ENCODE measurements around the gene CLDN3.

Gene CLDN3, protein sequence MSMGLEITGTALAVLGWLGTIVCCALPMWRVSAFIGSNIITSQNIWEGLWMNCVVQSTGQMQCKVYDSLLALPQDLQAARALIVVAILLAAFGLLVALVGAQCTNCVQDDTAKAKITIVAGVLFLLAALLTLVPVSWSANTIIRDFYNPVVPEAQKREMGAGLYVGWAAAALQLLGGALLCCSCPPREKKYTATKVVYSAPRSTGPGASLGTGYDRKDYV
- total RNA-seq: 0 reads per million in 3 donors

GRCh38 chr7:73770002-73770859 lies at the start of gene CLDN3:
Gene CLDN3, minus strand, starts transcription at chr7:73770270. Its CDS starts 221 bp downstream, at chr7:73770049.
- H3K27ac ChIP-seq (ENCODE audit: insufficient read depth, low read length, poor library complexity, severe bottlenecking): no peak within 1 kb of the TSS
- peak within 1 kb of the TSS; percentile 15 for H3K4me3 ChIP-seq (ENCODE audit: insufficient read depth, low read depth, low read length, poor library complexity, severe bottlenecking)
- no peaks in the 10 kb centered on the region for H3K9me3 ChIP-seq (ENCODE audit: control insufficient read depth, low read length)
- no peaks in the 10 kb centered on the region for H3K36me3 ChIP-seq (ENCODE audit: control insufficient read depth, insufficient read depth, low read length)
- peaks cover 7% of the 10 kb centered on the region for H3K4me1 ChIP-seq (ENCODE audit: control insufficient read depth, insufficient read depth, low read length, poor library complexity, severe bottlenecking)
- H3K27me3 ChIP-seq (replicated peaks; ENCODE audit: control insufficient read depth, insufficient read depth, low read length, poor library complexity, severe bottlenecking): peaks cover 22% of the 10 kb centered on the region
- DNase-seq: no peak

DNA sequence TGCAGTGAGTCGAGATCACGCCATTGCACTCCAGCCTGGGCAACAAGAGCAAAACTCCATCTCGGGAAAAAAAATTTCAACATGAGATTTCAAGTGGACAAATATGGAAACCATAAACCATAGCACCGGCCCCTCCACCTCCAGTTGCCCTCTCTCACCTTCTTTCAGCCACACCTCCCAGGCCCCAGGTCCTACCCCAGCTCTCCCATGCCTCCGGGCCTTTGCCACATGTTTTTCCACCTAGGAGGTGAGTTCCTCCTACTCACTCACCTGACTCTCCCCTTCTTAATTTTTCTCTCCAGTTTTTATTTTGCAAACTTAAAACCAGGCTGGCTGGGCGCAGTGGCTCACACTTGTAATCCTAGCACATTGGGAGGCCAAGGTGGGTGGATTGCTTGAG lies 47.1 kb upstream of the CLDN3 start:
- H3K27me3 ChIP-seq (replicated peaks; ENCODE audit: control insufficient read depth, insufficient read depth, low read length, poor library complexity, severe bottlenecking): no peaks in the 10 kb centered on the region
- H3K36me3 ChIP-seq (ENCODE audit: control insufficient read depth, insufficient read depth, low read length): no peaks in the 10 kb centered on the region
- no peak overlapping the region for H3K27ac ChIP-seq (ENCODE audit: insufficient read depth, low read length, poor library complexity, severe bottlenecking)
- peaks cover 5% of the 10 kb centered on the region for H3K9me3 ChIP-seq (ENCODE audit: control insufficient read depth, low read length)
- no peak overlapping the region for H3K4me3 ChIP-seq (ENCODE audit: insufficient read depth, low read depth, low read length, poor library complexity, severe bottlenecking)
- DNase-seq: no peak
- H3K4me1 ChIP-seq (ENCODE audit: control insufficient read depth, insufficient read depth, low read length, poor library complexity, severe bottlenecking): no peaks in the 10 kb centered on the region

DNA sequence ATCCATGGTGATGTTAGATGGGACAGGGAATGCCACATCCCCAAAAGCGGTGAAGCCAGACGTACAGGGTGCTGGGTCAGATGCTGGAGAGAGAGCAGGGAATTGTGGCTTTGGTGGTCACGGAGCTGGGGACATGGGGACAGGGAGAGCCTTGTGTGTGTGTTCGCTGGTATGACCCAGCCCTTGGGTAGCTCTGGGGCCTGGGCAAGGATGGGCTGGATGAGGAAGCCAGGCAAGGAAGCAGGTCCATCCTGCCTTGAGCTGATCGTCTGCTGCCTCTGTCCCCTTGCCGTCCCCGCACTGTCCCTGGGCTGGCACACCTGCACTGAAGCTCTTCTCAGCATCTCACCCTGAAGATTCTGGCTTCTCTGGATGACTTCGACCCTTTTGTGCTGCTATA lies 45.4 kb upstream of the CLDN3 start:
- H3K27me3 ChIP-seq (replicated peaks; ENCODE audit: control insufficient read depth, insufficient read depth, low read length, poor library complexity, severe bottlenecking): no peaks in the 10 kb centered on the region

DNA sequence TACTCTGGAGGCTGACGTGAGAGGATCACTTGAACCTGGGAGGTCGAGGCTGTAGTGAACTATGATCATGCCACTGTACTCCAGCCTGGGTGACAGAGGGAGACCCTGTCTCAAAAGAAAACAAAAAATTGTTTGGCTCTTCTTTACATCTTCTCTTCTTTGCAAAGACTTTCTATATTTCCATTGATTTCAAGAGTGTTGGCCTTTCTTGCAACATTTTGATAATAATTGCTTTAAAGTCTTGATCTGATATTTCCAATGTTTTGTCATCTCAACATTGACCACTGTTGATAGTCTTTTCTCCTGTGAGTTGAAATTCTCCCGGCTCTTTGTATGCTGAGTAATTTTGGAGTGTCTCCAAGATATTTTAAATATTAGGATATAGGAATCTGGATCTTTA lies 42.9 kb upstream of the CLDN3 start:
- Histone ChIP-seq H3K4me3 (ENCODE audit: insufficient read depth, low read depth, low read length, poor library complexity, severe bottlenecking) (no peak overlapping the region), H3K27me3 (replicated peaks; ENCODE audit: control insufficient read depth, insufficient read depth, low read length, poor library complexity, severe bottlenecking) (no peaks in the 10 kb centered on the region), H3K27ac (ENCODE audit: insufficient read depth, low read length, poor library complexity, severe bottlenecking) (no peak overlapping the region), H3K9me3 (ENCODE audit: control insufficient read depth, low read length) (peaks cover 5% of the 10 kb centered on the region), H3K36me3 (ENCODE audit: control insufficient read depth, insufficient read depth, low read length) (no peaks in the 10 kb centered on the region), H3K4me1 (ENCODE audit: control insufficient read depth, insufficient read depth, low read length, poor library complexity, severe bottlenecking) (no peaks in the 10 kb centered on the region)
- no peak for DNase-seq

More for the DNA sequence above, 45.4 kb upstream of the CLDN3 start:
- no peaks in the 10 kb centered on the region for H3K4me1 ChIP-seq (ENCODE audit: control insufficient read depth, insufficient read depth, low read length, poor library complexity, severe bottlenecking)
- no peak overlapping the region for H3K27ac ChIP-seq (ENCODE audit: insufficient read depth, low read length, poor library complexity, severe bottlenecking)
- no peak for DNase-seq
- no peak overlapping the region for H3K4me3 ChIP-seq (ENCODE audit: insufficient read depth, low read depth, low read length, poor library complexity, severe bottlenecking)
- H3K36me3 ChIP-seq (ENCODE audit: control insufficient read depth, insufficient read depth, low read length): no peaks in the 10 kb centered on the region
- H3K9me3 ChIP-seq (ENCODE audit: control insufficient read depth, low read length): peaks cover 5% of the 10 kb centered on the region

DNA sequence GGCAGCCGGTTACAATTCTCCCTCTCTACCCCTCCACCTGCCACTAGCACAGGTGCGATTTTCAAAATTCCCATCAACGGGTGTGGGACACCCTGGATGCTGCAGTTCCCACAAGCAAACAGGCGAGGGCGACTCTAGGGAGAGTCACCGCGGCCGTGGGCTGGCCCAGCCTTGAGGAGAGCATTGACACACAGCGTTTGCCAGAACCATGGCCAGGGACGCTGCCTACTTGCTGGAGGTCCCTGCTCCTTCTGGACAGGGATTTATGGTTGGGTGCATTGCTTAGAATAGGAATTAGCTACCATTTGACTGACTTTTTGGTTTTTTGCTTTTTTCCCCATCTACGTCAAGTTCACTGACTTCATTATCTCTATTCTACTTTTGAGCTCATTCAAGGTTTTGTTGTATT lies 41.7 kb upstream of the CLDN3 start:
- H3K27me3 ChIP-seq (replicated peaks; ENCODE audit: control insufficient read depth, insufficient read depth, low read length, poor library complexity, severe bottlenecking): no peaks in the 10 kb centered on the region
- peaks cover 5% of the 10 kb centered on the region for H3K9me3 ChIP-seq (ENCODE audit: control insufficient read depth, low read length)
- no peaks in the 10 kb centered on the region for H3K4me1 ChIP-seq (ENCODE audit: control insufficient read depth, insufficient read depth, low read length, poor library complexity, severe bottlenecking)
- H3K27ac ChIP-seq (ENCODE audit: insufficient read depth, low read length, poor library complexity, severe bottlenecking): no peak overlapping the region
- H3K36me3 ChIP-seq (ENCODE audit: control insufficient read depth, insufficient read depth, low read length): no peaks in the 10 kb centered on the region
- DNase-seq: peak; percentile 9 to 36 (median 9)
- H3K4me3 ChIP-seq (ENCODE audit: insufficient read depth, low read depth, low read length, poor library complexity, severe bottlenecking): no peak overlapping the region

DNA sequence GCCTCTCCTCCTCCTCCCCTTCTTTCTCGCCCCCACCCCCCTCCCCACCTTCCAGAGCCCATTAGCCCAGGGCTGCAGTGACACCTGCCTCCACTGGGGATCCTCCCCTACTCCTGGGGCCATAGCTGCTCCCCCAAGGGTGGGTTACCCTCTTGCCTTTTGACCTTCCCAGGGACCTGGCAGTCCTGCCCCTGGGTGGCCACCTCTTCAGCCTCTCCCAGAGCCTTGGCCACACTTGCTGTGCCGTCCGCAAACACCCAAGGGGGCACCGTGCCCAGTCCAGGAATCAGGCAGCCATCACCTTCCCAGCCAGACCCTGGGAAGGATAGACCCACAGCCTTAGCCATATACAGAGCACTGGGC lies 40.9 kb upstream of the CLDN3 start:
- Histone ChIP-seq H3K27me3 (replicated peaks; ENCODE audit: control insufficient read depth, insufficient read depth, low read length, poor library complexity, severe bottlenecking) (no peaks in the 10 kb centered on the region), H3K4me1 (ENCODE audit: control insufficient read depth, insufficient read depth, low read length, poor library complexity, severe bottlenecking) (no peaks in the 10 kb centered on the region), H3K27ac (ENCODE audit: insufficient read depth, low read length, poor library complexity, severe bottlenecking) (no peak overlapping the region), H3K9me3 (ENCODE audit: control insufficient read depth, low read length) (peaks cover 5% of the 10 kb centered on the region), H3K4me3 (ENCODE audit: insufficient read depth, low read depth, low read length, poor library complexity, severe bottlenecking) (no peak overlapping the region), H3K36me3 (ENCODE audit: control insufficient read depth, insufficient read depth, low read length) (no peaks in the 10 kb centered on the region)
- DNase-seq: no peak

GRCh38 chr7:73809467-73809951 lies 39.4 kb upstream of the CLDN3 start:
- Histone ChIP-seq H3K27me3 (replicated peaks; ENCODE audit: control insufficient read depth, insufficient read depth, low read length, poor library complexity, severe bottlenecking) (no peaks in the 10 kb centered on the region), H3K4me1 (ENCODE audit: control insufficient read depth, insufficient read depth, low read length, poor library complexity, severe bottlenecking) (no peaks in the 10 kb centered on the region), H3K36me3 (ENCODE audit: control insufficient read depth, insufficient read depth, low read length) (no peaks in the 10 kb centered on the region), H3K27ac (ENCODE audit: insufficient read depth, low read length, poor library complexity, severe bottlenecking) (no peak overlapping the region), H3K4me3 (ENCODE audit: insufficient read depth, low read depth, low read length, poor library complexity, severe bottlenecking) (no peak overlapping the region), H3K9me3 (ENCODE audit: control insufficient read depth, low read length) (peaks cover 5% of the 10 kb centered on the region)
- no peak for DNase-seq

DNA sequence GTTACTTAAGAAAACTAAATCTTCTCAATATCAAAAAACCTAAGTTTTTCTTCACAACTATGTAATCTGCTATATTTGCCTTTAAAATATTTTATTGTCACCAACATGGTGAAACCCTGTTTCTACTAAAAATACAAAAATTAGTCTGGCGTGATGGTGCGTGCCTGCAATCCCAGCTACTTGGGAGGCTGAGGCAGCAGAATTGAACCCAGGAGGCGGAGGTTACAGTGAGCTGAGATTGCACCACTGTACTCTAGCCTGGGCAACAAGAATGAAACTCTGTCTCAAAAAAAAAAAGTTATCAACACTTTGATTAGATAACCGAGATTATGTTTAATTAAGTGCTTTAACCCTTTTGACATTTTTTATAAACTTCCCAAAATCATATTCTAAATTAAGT lies 32.4 kb upstream of the CLDN3 start:
- no peak for DNase-seq
- Histone ChIP-seq H3K4me3 (ENCODE audit: insufficient read depth, low read depth, low read length, poor library complexity, severe bottlenecking) (no peak overlapping the region), H3K36me3 (ENCODE audit: control insufficient read depth, insufficient read depth, low read length) (no peaks in the 10 kb centered on the region)

GRCh38 chr7:73801577-73801976 lies 31.5 kb upstream of the CLDN3 start:
- Histone ChIP-seq H3K4me1 (ENCODE audit: control insufficient read depth, insufficient read depth, low read length, poor library complexity, severe bottlenecking) (no peaks in the 10 kb centered on the region), H3K36me3 (ENCODE audit: control insufficient read depth, insufficient read depth, low read length) (no peaks in the 10 kb centered on the region), H3K4me3 (ENCODE audit: insufficient read depth, low read depth, low read length, poor library complexity, severe bottlenecking) (no peak overlapping the region), H3K27me3 (replicated peaks; ENCODE audit: control insufficient read depth, insufficient read depth, low read length, poor library complexity, severe bottlenecking) (no peaks in the 10 kb centered on the region), H3K9me3 (ENCODE audit: control insufficient read depth, low read length) (no peaks in the 10 kb centered on the region), H3K27ac (ENCODE audit: insufficient read depth, low read length, poor library complexity, severe bottlenecking) (no peak overlapping the region)
- no peak for DNase-seq

More for the DNA sequence above, 32.4 kb upstream of the CLDN3 start:
- Histone ChIP-seq H3K4me1 (ENCODE audit: control insufficient read depth, insufficient read depth, low read length, poor library complexity, severe bottlenecking) (no peaks in the 10 kb centered on the region), H3K27ac (ENCODE audit: insufficient read depth, low read length, poor library complexity, severe bottlenecking) (no peak overlapping the region), H3K9me3 (ENCODE audit: control insufficient read depth, low read length) (no peaks in the 10 kb centered on the region), H3K27me3 (replicated peaks; ENCODE audit: control insufficient read depth, insufficient read depth, low read length, poor library complexity, severe bottlenecking) (no peaks in the 10 kb centered on the region)
